Stimulated activated CD8-positive, alpha-beta memory T cell treated with anti-CD3 and anti-CD28 coated beads, Interleukin-15, amount 100 ng/mL, for 4 hours (primary cell): ENCODE data around the gene SORCS2.

Source experiments
- DNase-seq, 2 donors: peaks; one replicate each; pipeline ENCODE4 v3.0.0-alpha.2; 2020; ENCODE audit warnings: low read depth in 2 of 2

The SORCS2 gene

DNA sequence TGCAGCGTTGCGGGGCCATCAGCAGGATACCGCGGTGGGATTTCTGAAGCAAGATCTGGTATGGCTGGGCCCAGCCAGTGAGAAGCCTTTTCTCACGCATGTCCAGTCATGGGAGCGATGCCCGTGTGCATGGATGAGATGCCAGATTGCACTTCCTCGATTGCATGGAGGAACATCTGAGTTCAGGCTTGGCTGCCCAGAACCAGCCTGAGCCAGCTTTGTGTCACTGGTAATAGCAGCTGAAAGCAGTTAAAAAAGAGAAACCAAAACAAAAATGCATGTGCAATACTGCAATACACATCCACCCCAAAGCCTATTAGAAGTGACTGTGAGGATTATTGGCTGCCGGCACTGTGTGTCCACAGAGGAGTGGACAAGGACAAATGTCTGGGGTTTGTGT lies 183.1 kb downstream of the SORCS2 start:
- DNase-seq, result no peak

DNA sequence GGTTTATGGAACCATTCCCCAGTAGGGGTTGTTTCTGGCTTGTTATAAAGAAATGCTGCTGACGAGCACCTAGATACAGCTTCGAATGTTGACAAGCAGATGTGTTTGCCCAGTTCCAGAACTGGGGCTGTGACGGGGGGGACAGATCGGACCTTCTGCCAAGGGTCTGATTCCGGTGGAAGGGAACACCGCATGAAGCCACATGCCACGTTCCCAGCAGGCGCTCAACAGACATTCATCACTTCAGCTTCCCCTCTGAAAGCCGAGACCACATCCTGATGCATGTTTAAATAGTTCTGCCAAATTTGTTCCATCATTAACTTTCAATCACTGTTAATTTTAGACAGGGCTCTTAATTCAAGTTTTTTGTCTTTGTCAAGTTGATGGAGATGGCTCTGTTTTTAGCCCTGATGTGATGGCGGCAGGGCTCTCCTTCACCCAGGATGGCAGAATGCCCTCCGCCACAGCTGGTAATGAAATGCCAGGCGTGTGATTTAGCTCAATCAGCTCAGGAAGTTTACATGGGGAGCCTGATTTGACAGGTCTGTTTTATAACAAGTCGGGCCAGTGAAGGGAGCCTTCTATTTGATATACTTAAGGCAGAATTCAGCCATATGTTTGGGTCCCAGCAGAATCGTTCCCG lies 185.0 kb downstream of the SORCS2 start:
- no peak for DNase-seq

DNA sequence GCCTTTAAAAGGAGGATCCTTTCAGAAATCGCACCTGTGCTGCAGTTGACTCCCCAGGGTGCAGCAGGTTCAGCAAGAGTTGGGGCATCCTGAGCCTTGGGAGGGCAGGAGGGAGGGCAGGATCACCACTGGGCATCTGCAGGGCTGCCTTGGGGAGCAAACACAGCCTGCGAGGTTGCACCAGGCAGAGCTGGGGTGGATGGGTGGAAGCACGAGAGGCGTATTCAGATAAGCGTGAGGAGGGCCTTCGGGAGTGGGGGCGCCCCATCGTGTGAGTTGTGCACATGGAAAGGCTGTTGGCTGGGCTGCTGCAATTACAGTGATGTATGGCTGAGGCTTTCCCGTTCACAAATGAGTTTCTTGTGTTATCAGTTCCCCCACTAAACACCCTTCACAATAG lies 186.8 kb downstream of the SORCS2 start:
- DNase-seq, result no peak

DNA sequence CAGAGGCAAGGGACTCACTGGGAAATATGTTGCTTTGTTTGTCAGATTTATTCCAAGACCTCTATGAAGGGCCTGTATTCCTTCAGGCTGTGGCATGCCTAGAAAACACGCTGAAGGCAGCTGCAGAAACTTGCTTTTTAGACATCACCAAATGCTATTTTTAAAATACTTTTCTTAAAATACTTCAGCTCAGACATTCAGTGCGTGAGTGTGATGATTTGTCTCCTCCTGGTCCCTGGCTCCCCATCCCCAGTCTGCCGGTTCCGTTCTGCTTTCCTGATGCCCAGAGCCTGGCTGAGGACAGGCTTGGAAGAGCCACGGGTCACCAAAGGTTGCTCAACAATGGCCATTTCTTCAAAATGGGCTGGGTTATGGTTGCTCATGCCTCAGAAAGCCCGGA lies 187.4 kb downstream of the SORCS2 start:
- DNase-seq, result no peak

DNA sequence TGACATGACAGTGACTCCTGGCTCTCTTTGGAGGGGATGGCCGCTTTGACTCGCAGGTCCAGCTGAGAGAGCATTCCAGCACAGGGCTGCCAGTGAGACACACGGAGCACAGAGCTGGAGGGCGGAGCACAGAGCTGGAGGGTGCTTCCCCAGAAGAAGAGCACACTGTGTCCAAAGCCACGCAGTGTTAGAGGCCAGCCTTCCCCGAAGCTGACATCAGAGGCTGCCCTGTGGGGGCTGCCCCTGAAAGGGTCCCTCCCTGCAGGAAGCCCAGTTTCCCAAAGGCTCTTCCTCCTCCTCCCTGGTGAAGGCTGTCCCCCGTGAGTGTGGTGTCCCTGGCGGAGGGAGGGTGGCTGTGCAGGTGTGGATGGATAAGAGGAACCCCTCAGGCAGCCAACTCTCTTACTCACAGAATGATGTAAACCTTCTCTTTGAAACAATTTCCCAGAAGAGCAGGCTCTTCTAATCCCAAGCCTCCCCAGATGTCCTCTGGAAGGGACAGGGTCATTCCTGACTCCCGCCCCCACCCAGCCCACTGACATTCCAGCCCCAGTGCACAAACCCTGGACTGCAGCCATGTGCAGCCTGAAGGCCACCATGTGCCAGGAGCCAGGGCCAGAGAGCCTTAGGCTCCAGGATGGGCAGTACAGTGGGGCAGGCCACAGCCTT lies 189.0 kb downstream of the SORCS2 start:
- DNase-seq, result no peak

DNA sequence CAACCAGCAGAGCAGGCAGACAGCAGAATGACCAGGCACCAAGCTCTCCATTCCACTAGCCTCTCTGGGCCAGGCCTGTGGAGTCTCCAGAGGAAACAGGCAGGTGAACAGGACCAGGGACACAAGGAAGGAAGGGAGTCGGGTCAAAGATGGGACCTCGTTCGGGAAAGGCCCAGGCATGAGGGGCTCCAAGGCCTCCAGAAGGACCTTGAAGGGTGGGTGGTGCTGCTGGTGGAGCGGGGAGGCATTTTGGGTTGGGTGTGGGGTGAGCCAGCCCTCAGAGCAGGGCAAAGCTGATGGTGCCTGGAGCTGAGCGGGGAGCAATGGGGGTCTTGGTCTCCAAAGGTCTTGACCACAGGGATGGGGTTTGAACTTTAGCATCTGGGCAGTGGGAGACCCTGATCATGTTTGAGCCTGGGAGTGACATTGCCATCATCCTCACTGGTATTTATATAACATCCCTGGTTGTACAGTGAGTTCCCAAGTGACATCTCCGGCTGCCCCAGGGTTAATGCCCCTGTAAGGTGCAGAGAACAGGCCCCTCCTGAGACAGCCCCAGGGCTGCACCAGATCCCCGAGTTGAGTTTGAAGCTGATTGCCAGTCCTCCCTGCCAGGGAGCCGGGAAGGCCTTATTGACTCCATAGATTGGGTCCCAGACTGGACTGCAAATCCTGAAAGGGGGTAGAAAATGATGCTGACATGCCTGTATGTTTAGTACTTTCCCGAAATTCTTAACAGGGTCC lies 189.7 kb downstream of the SORCS2 start:
- DNase-seq, result no peak

DNA sequence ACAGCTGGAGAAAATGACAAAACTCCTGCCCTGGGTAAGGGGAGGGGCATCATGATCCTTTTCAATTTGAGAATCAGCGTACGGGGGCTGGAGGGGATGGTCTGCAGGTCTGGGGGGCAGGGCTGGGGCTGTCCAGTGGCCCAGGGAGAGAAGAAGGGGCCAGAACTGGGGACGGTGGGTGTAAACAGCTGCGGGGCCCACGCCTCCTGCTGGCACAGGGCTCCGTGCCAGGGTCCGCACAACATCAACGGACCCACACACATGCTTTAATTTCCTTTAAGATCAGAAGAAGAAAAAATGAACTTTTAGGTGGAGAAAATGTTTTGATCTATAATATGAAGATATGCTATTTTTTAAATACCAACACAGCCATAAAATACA lies 190.3 kb downstream of the SORCS2 start:
- no peak for DNase-seq

DNA sequence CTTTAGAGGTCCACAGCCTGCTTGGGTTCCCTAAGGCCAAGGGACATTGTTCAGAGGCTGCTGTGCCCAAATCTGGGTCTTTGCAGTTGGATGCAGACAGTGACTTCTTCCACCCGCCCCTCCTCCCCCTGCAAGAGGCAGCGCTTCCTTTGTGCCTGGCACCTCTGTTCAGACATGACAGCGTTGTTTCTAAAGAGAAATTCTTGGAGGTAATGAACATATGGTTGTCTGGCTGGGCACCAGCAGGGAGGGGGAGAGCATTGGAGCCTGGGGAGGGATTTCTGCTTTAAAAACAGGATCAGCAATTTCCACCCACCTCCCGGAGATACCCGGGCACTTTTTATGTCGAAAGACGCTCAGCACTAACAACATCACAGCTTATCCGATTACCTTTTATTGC lies 190.9 kb downstream of the SORCS2 start:
- DNase-seq, result no peak

DNA sequence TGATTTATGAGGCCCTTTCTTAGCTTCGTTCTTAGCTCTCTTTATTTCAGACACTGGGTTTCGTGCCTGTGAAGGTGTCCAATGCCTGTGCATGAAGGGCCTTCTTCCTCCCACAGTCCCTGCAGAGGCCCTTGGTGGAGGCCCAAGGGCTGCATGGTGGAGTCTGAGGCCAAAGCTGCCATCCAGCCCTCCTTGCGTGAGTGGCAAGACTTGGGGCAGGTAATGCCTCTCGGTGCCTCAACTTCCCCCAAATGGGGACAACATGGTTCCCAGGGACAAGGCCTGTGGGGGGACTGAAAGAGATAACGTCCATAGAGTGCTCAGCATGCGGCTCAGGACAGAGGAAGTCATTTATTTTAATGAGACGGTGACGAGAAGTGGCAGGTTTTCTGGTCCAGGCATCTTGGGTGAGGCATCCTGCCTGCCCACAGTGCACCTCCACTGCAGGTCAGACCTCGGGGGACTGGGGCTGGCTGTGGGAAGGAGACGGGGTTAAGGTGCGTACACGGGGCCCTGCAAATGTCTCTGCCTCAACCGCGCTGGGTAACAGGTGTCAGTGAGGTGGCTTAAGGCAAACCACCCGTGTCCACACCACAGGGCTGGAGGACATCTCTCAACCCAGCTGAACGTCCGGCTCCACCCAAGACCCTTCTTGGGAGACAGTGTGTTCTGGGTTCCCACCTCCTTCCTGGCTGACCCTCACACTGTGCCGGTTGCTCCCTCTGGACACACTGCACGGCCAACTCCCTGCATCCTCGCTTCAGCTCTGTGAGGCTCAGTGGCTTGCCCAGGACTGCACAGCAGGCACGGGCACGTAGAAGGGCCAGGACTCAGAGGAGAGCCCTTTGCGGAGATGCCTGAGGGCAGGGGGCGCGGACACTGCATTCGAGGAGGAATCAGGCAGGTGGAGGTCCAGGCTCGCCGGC lies 191.9 kb downstream of the SORCS2 start:
- no peak for DNase-seq

DNA sequence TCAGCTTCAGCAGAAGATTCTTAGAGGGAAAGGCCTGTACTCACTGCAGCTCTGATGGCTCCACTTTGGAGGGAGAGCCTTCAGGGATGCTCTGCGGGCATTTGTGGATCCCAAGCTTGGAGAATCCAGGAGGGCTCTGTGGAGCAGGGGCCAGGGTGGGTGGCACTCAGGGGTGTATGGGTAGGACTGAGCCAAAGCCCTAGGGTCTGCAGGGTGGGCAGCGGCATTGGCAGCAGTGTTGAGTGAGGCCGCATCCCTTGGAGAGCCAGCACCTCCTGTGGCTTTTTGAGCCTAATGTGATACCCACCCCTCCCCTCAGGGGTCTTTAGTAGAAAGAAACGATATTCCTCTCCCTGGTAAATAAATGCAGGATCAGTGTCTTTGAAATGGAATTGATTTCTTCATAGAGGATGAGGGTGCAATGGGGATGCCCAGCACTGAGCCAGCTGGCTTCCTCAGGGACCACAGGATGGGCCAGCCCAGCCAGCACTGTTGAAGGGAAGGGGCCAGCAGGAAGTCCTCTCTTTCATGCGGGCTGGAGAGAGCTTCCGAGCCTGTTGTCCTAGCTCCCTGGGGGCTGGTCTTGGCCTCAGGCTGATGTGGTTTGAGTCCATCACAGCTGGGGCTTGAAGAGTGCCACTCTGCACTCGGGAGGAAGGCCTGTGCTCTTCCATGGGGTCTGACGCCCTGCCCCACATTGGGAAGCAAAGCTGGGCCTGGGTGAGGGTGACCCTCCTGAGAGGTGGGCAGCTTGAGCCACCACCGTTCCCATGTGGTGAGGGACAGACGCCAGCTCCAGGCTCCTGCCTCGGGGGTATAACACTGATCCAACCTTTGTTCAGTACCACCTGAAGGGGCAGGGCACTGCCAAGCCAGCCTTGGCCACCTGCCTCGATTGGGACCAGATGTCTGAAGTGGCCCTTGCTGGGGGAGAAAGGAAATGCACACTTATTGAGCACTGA lies 192.9 kb downstream of the SORCS2 start:
- DNase-seq, result no peak

DNA sequence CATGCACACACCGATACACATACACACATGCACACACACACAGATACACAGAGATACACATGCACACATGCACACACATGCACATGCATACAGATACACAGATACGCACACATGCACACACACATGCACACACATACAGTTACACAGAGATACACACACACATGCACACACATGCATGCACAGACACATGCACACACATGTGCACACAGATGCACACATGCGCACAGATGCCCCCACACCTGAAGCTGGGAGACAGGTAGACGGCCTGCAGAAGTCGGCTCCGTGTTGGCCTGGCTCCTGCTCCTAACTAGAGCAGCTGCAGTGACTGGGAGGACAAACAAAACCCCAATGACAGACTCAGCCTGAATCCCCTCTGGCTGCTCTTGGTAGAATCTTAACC lies 195.6 kb downstream of the SORCS2 start:
- no peak for DNase-seq

DNA sequence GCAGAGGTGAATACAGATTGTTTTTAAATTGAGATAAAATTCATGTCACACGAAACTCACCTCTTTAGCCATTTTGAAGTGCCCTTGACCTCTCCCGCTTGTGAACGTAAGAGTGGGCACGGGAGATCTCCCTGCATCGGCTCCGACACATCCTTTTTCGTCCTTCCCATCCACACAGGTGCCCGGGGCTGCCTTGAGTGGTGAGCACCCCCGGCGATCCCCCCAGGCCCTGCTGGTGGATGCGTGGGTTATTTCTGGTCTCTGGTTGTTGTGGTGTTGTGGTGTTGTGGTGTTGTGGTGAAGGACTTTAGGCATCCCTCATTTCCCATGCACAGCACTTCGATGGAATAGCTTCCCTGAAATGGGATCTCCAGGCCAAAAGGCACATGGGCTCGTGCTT lies 196.3 kb downstream of the SORCS2 start:
- no peak for DNase-seq

DNA sequence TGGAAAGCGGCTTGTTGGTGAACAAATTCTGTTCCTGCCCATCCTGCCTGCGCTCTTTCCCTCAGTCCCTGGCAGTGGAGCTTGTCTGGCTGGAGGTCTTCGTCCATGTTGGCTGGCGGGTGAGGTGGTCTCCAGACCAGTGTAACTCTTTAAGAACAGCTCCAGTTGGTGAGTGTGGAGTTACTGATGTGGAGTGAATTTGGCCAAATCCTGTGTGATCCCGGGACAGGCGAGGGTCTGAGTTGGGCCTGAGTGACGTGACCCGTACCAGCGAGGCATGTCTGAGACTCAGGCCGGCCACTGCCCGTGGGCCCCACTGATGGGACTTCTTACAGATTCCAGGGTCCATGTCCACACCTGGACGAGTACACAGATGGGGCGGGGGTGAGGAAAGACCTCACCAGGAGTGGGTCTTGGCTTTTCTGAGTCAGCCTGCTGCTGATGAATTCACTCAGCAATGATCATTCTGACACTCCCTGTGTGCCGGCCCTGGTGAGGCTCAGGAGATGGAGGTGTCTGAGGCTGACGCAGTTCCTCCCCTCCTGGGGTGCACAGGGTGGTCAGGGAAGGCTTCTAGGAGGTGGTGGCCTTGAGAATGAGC lies 196.9 kb downstream of the SORCS2 start:
- no peak for DNase-seq

DNA sequence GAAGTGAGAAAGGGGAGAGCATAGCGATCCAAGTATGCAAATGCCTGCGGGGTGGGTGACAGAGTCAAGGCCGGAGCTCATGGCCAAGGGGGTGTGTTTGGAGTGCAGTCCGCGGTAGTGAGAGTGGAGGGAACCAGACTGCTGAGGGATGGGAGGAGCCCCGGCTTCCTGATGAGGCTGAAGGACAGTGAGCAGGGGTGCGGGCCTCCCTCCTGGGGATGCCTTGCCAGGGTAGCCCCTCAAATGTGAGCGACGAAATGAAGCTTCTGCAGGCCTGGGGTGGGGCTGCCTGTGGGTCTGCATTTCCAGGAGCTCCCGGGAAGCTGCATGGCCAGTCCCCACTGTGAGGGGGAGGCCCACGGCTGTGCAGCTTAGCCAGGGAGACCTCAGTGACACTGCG lies 197.4 kb downstream of the SORCS2 start:
- DNase-seq, result no peak

DNA sequence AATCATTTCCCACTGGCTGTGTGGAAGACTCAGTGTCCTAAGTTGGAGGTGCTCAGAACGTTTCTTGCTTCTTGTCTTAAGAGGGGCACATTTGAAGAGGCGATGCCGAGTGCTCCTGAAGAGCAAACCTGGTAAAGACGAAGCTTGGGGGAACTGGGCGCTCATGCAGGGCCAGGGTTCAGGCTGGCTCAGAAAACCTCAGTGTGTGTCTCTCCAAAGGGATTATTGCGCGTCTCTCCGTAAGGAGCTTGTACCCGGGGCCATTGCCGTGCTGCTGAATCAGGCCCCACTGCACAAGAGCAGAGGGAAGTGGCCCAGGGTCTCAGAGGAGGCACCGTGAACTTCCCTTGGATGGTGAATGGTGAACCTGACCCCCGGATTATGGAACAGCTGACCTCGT lies 198.0 kb downstream of the SORCS2 start:
- no peak for DNase-seq

DNA sequence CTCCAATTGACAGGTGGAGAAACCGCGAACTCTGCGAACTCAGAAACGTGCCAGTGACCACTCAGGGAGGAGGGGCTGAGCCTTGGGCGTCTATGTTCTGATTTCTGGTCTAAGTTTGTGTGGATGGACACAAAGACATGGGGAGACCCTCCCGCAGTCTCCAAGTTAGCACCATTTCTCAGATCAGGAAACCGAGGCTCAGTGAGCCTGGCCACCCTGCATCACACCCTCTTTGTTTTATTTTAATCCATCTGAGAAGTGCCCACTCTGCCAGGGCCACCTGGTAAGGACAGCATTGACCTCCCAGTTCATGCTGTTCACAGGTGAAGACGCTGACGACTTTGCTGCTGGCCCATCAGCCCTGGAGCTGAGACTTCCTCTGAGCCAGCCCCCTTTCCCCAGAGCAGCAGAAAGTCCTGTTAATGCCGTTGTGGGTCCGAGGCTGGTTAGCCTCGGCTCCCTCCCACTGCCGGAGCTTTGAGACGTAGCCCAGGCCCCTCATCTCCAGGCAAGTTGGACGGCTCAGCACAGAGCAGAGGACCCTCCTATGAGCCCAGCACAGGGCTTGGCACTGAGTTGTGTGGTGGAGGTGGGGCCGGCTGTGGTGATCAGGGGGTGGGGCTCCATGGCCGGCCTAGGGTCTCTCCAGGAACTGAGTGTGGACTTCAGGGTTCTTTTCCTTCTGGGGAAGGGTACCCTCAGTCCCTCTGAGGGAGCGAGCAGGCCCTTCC lies 198.7 kb downstream of the SORCS2 start:
- DNase-seq, result no peak

DNA sequence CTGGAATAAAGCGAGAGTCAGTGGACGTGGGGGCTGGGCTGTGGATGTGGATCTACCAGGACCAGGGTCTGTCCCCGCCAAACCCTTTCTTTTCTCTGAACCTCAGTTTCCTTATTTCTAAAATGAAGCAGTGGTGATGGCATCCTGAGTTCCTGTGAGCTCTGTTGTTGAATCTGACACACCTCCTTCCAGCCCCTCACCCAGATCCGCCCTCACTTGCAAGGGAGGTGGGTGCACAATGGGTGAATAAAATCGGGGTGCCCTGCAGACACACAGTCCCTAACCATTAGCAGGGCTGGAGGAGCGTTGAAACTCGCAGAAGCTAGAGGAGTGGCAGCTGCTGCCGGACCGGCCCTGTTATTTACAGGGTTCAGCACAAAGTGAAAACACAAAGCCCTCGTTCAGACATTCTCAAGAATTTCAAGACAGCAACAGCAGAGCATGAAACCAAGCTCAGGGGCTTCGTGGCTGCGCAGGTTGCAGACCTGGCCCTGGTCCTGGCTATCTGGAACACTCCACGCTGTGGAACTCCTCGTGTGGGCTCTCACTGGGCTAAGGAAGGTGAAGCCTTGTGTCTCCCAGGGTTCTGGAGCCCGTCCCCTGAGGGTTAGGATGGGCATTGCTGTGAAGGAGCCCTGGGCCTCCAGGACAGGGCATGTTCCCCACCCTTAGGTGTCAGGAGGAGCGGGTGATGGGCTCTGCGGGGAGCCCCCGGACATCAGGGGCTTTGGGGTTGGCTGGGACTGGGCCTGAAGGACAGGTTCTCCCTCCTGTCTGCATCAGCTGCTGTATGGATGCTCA lies 199.5 kb downstream of the SORCS2 start:
- DNase-seq, result no peak

DNA sequence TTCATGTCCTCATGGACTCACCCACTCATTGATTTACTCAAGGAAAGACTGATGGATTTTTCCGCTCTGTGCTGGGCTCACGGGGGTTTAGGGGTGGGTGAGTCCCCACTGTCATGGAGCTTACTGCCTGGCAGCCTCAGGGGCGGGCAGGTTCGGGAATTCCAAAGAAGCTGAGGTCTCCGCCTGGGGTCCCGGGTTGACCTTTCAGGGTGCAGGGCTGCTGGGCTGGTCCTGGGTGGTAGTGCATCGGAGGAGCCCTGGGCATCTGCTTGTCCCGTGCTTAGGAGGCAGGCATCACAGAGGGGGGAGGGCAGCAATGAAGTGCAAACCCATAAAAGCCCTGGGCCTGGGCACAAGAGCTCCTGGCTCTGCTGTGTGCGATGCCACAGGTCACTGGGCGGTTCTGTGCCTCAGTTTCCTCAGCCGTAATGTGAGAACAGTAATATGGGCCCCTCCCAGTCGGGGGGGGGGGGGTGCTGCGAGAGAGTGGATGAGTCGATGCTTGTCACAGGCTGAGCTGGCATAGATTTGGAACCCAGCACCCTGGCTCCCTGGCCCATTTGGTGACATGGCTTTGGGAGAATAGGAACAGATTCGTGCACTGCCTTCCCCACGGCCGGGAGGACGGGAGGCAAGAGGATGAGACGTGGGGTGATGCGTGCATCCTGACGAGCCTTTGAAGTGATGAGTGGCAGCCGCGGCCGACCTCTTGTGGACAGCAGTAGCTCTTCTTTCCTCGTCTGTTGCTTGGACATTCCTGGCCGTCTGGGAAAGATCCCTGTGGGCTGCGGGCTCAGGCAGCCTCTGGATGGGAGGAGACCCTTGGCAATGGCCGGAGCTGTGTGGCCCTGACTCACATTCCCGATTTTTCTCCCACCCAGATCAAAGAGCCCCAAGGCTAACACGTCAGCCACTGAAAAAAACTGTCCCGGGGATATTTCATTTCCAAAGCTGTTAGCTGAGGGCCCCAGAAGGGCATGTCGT lies 200.4 kb downstream of the SORCS2 start:
- no peak for DNase-seq
